SK-N-SH (cell line): ENCODE data around the gene COX14. TPM values are rescaled to one million over a fixed set of nuclear protein-coding genes. Genes with fewer than 3 reads are reported as not detected.

Source experiments
- CTCF ChIA-PET: fragments of 300-600, 350-600 bp; formaldehyde crosslinking; extraction: SDS; loops from one replicate; lab custom pipeline; 2021; lab: Yijun Ruan, JAX
- POLR2A ChIA-PET: fragments of 350-600 bp; sonication (Branson Sonifier 250); formaldehyde crosslinking; extraction: SDS; loops from one replicate; lab custom pipeline; 2020; ENCODE audit warnings: antibody characterized with exemption, inconsistent platforms; lab: Yijun Ruan, JAX
- DNase-seq: peaks from one replicate; pipeline ENCODE4 v3.0.0; 2012
- H2AFZ ChIP-seq: fragments of 200-600 bp; sonication (generic); 2 replicates; pipeline ENCODE4 v1.8.1; 2016; ENCODE audit warnings: antibody characterized with exemption, mild to moderate bottlenecking, low read depth
- H3F3A ChIP-seq: fragments of 200-600 bp; sonication (generic); replicated peaks from 2 replicates; pipeline ENCODE3; 2016; ENCODE audit warnings: antibody characterized with exemption, mild to moderate bottlenecking; ENCODE audit not compliant: insufficient read depth
- H3K27ac ChIP-seq, 2 experiments: fragments of 200-500 bp in 1 of 2; fragments of 200-600 bp in 1 of 2; sonication (Bioruptor generic) in 1 of 2; sonication (generic), shearing (Covaris generic) in 1 of 2; 2 replicates each; pipeline versions ENCODE4 v1.5.1 to v1.6.1; 2014 to 2016; ENCODE audit warnings: low read depth in 2 of 2, inconsistent platforms in 1 of 2, low read length in 1 of 2, mild to moderate bottlenecking in 1 of 2, mixed read lengths in 1 of 2
- H3K27me3 ChIP-seq: fragments of 200-600 bp; sonication (generic), shearing (Covaris generic); 2 replicates; pipeline ENCODE4 v1.6.1; 2016; ENCODE audit warnings: mixed run types; ENCODE audit not compliant: insufficient read depth
- H3K36me3 ChIP-seq, 2 experiments: fragments of 200-500 bp in 1 of 2; fragments of 200-600 bp in 1 of 2; sonication (Bioruptor generic) in 1 of 2; sonication (generic) in 1 of 2; replicated peaks in 1 of 2; 2 replicates each; pipeline versions ENCODE3 to v1.5.1; 2014 to 2016; ENCODE audit warnings: low read length in 1 of 2, mild to moderate bottlenecking in 1 of 2; ENCODE audit not compliant: insufficient read depth in 2 of 2, control insufficient read depth in 1 of 2
- H3K4me1 ChIP-seq, 2 experiments: fragments of 200-500 bp in 1 of 2; fragments of 200-600 bp in 1 of 2; sonication (Bioruptor generic) in 1 of 2; sonication (generic), shearing (Covaris generic) in 1 of 2; 2 replicates each; pipeline versions ENCODE4 v1.5.1 to v1.6.1; 2014 to 2016; ENCODE audit warnings: low read depth in 1 of 2, low read length in 1 of 2, mixed run types in 1 of 2; ENCODE audit not compliant: insufficient read depth in 2 of 2, control insufficient read depth in 1 of 2
- H3K4me2 ChIP-seq: fragments of 200-600 bp; sonication (generic), shearing (Covaris generic); 2 replicates; pipeline ENCODE4 v1.6.1; 2017; ENCODE audit warnings: mixed run types
- H3K4me3 ChIP-seq, 2 experiments: fragments of 200-500 bp in 1 of 2; fragments of 200-600 bp in 1 of 2; sonication (Bioruptor generic) in 1 of 2; sonication (generic), shearing (Covaris generic) in 1 of 2; 2 replicates each; pipeline versions ENCODE4 v1.5.1 to v1.8.1; 2014 to 2016; ENCODE audit warnings: low read depth in 2 of 2, inconsistent platforms in 1 of 2, low read length in 1 of 2, mild to moderate bottlenecking in 1 of 2, mixed read lengths in 1 of 2, moderate library complexity in 1 of 2
- H3K79me2 ChIP-seq: fragments of 200-600 bp; sonication (generic); 2 replicates; pipeline ENCODE4 v1.8.1; 2017; ENCODE audit warnings: mild to moderate bottlenecking; ENCODE audit not compliant: insufficient read depth
- H3K9ac ChIP-seq: fragments of 200-600 bp; sonication (generic); 2 replicates; pipeline ENCODE4 v1.6.1; 2017; ENCODE audit warnings: mixed run types
- H3K9me2 ChIP-seq: fragments of 200-600 bp; sonication (generic); 2 replicates; pipeline ENCODE4 v1.6.1; 2017; ENCODE audit warnings: mixed run types
- H3K9me3 ChIP-seq: fragments of 200-600 bp; sonication (generic); 2 replicates; pipeline ENCODE4 v1.6.1; 2017; ENCODE audit warnings: mixed run types, mild to moderate bottlenecking, moderate library complexity
- H4K20me1 ChIP-seq: fragments of 200-600 bp; sonication (generic); 2 replicates; pipeline ENCODE4 v1.6.1; 2017; ENCODE audit warnings: mild to moderate bottlenecking, mixed run types; ENCODE audit not compliant: insufficient read depth
- CHD2 ChIP-seq: fragments of 150-350 bp; IDR thresholded peaks from 2 replicates; pipeline ENCODE4 v1.6.1; 2018; ENCODE audit warnings: low read length; ENCODE audit not compliant: partially characterized antibody
- ELF1 ChIP-seq: IDR thresholded peaks from 2 replicates; pipeline ENCODE4 v1.4.0; 2012
- EZH2phosphoT487 ChIP-seq: fragments of 200-600 bp; sonication (generic); IDR thresholded peaks from 2 replicates; pipeline ENCODE4 v1.6.1; 2017; ENCODE audit warnings: low read depth, mixed run types, mild to moderate bottlenecking, antibody characterized with exemption, moderate library complexity, borderline replicate concordance
- FOSL2 ChIP-seq: IDR thresholded peaks from 2 replicates; pipeline ENCODE4 v1.4.0; 2012; ENCODE audit warnings: low read depth, mild to moderate bottlenecking, moderate library complexity, borderline replicate concordance
- GABPA ChIP-seq: IDR thresholded peaks from 2 replicates; pipeline ENCODE4 v1.4.0; 2012; ENCODE audit warnings: low read depth, mild to moderate bottlenecking
- GATA2 ChIP-seq: sonication (generic); formaldehyde crosslinking; IDR thresholded peaks from 2 replicates; pipeline ENCODE4 v1.5.0; 2020; ENCODE audit warnings: mild to moderate bottlenecking, missing genetic modification reagents
- IRF3 ChIP-seq: fragments of 150-350 bp; IDR thresholded peaks from 2 replicates; pipeline ENCODE4 v1.6.1; 2016; ENCODE audit warnings: mild to moderate bottlenecking, low read depth, low read length
- JUND ChIP-seq: IDR thresholded peaks from 2 replicates; pipeline ENCODE4 v1.4.0; 2012
- MAX ChIP-seq: IDR thresholded peaks from 2 replicates; pipeline ENCODE4 v1.4.0; 2012; ENCODE audit warnings: low read depth
- MEF2A ChIP-seq: IDR thresholded peaks from 2 replicates; pipeline ENCODE4 v1.4.0; 2012; ENCODE audit warnings: low read depth, borderline replicate concordance
- MXI1 ChIP-seq: IDR thresholded peaks from 2 replicates; pipeline ENCODE4 v1.6.1; 2012; ENCODE audit warnings: mild to moderate bottlenecking, low read depth, low read length, improper control_type of control experiment
- NRF1 ChIP-seq: IDR thresholded peaks from 2 replicates; pipeline ENCODE4 v1.6.1; 2012; ENCODE audit warnings: low read depth, mild to moderate bottlenecking, low read length
- POLR2AphosphoS5 ChIP-seq: IDR thresholded peaks from 2 replicates; pipeline ENCODE4 v1.6.1; 2012; ENCODE audit warnings: low read depth, low read length
- RAD21 ChIP-seq: IDR thresholded peaks from 2 replicates; pipeline ENCODE4 v1.6.1; 2012; ENCODE audit warnings: mild to moderate bottlenecking, low read length
- RFX5 ChIP-seq: IDR thresholded peaks from 2 replicates; pipeline ENCODE4 v1.6.1; 2012; ENCODE audit warnings: mild to moderate bottlenecking, improper control_type of control experiment, low read length
- RXRA ChIP-seq: IDR thresholded peaks from 2 replicates; pipeline ENCODE4 v1.4.0; 2012; ENCODE audit warnings: low read depth, mild to moderate bottlenecking, borderline replicate concordance
- SIN3A ChIP-seq: IDR thresholded peaks from 2 replicates; pipeline ENCODE4 v1.6.1; 2012; ENCODE audit warnings: low read depth, mild to moderate bottlenecking, low read length, moderate library complexity, borderline replicate concordance
- SMC3 ChIP-seq: IDR thresholded peaks from 2 replicates; pipeline ENCODE4 v1.6.1; 2012; ENCODE audit warnings: low read depth, low read length, improper control_type of control experiment
- TAF1 ChIP-seq: IDR thresholded peaks from 2 replicates; pipeline ENCODE4 v1.6.1; 2012; ENCODE audit warnings: low read depth, mild to moderate bottlenecking, low read length, moderate library complexity, borderline replicate concordance
- TCF12 ChIP-seq: IDR thresholded peaks from 2 replicates; pipeline ENCODE4 v1.4.0; 2012
- TEAD4 ChIP-seq: IDR thresholded peaks from 2 replicates; pipeline ENCODE4 v1.4.0; 2012; ENCODE audit warnings: mild to moderate bottlenecking, borderline replicate concordance; ENCODE audit not compliant: insufficient read depth
- YY1 ChIP-seq: IDR thresholded peaks from 2 replicates; pipeline ENCODE4 v1.4.0; 2012; ENCODE audit warnings: low read depth, mild to moderate bottlenecking
- ZBTB33 ChIP-seq: IDR thresholded peaks from 2 replicates; pipeline ENCODE4 v1.4.0; 2012; ENCODE audit warnings: low read depth, borderline replicate concordance
- WGBS: methylation state at CpG from one replicate; pipeline ENCODE4 v1.1.6; 2017; ENCODE audit warnings: low lambda C conversion rate; 5-methylcytosine and 5-hydroxymethylcytosine counted together
- polyA plus RNA-seq, 3 experiments: library from polyadenylated mRNA; depleted of rRNA; stranded (reverse); fragments of >200 nt; gene quantifications; 2 replicates each; pipeline ENCODE4 v1.2.3, GENCODE V29; 2012
- TF ChIP-seq, protein P1 (sequence below): IDR thresholded peaks from 2 replicates; pipeline ENCODE4 v1.4.0; 2012; ENCODE audit warnings: low read depth, borderline replicate concordance
- TF ChIP-seq, protein P2 (sequence below): fragments of 150-350 bp; IDR thresholded peaks from 2 replicates; pipeline ENCODE4 v1.6.1; 2017; ENCODE audit warnings: antibody characterized with exemption, low read length, low read depth, borderline replicate concordance
- TF ChIP-seq, protein P3 (sequence below): IDR thresholded peaks from 2 replicates; pipeline ENCODE4; 2012

Gene COX14
- polyA plus RNA-seq, 1 of the 3 experiments (the other 2 are of a cell fraction): 204 TPM

- under 1% methylated on average over 20 of the region's 70 CpGs for WGBS
- POLR2A ChIA-PET: interaction anchor here (0.8 to 1.9 kb wide), 9 partner anchors 21 to 150 kb away, joined by 3 to 27 read pairs (median 3); partner anchors contain the start of genes COX14 and GPD1
- CTCF ChIA-PET: interaction anchor here (0.6 to 3.7 kb wide), 17 partner anchors 9 to 200 kb away, joined by 3 to 24 read pairs (median 5); partner anchors contain the start of genes COX14, GPD1 and SMARCD1
Observed at GRCh38 chr12:50167049-50167828, 55.2 kb downstream of the COX14 start, which contains the start of gene CERS5. Gene CERS5, minus strand, starts transcription at chr12:50167369. Its CDS starts 72 bp downstream, at chr12:50167297.

More at GRCh38 chr12:50167049-50167828, 55.2 kb downstream of the COX14 start, which contains the start of gene CERS5:
- Histone ChIP-seq H3K36me3 (no peaks in the 10 kb centered on the region), H3K79me2 (peaks cover 48% of the 10 kb centered on the region), H3K4me1 (peaks cover 0 to 10% of the 10 kb centered on the region in 2 experiments; a peak in 1 of 4 replicates), H2AFZ (peak within 1 kb of the TSS; percentile 90), H3K27ac (peak within 1 kb of the TSS; percentile 71 to 90), H3K9ac (peak within 1 kb of the TSS; percentile 96), H3F3A (peaks cover 9% of the 10 kb centered on the region), H3K9me3 (no peaks in the 10 kb centered on the region), H3K4me3 (peak within 1 kb of the TSS; percentile 66 to 97), H3K4me2 (peak within 1 kb of the TSS; percentile 89), H3K9me2 (no peaks in the 10 kb centered on the region), H4K20me1 (peaks cover 3% of the 10 kb centered on the region; the same call in 1 of the 2 replicates), H3K27me3 (no peaks in the 10 kb centered on the region)
- DNase-seq: peak; percentile 99
- no peak for TF ChIP-seq JUND
- no peak for TF ChIP-seq RAD21
- TF ChIP-seq SIN3A: peak; percentile 44; the same call in 1 of the 2 replicates
- TF ChIP-seq, protein P1, sequence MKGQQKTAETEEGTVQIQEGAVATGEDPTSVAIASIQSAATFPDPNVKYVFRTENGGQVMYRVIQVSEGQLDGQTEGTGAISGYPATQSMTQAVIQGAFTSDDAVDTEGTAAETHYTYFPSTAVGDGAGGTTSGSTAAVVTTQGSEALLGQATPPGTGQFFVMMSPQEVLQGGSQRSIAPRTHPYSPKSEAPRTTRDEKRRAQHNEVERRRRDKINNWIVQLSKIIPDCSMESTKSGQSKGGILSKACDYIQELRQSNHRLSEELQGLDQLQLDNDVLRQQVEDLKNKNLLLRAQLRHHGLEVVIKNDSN: no peak
- TF ChIP-seq POLR2AphosphoS5: peak; percentile 66
- TF ChIP-seq, protein P2, sequence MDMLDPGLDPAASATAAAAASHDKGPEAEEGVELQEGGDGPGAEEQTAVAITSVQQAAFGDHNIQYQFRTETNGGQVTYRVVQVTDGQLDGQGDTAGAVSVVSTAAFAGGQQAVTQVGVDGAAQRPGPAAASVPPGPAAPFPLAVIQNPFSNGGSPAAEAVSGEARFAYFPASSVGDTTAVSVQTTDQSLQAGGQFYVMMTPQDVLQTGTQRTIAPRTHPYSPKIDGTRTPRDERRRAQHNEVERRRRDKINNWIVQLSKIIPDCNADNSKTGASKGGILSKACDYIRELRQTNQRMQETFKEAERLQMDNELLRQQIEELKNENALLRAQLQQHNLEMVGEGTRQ: no peak
- 0 out of 2 replicates have a peak, but pooled peaks have one; percentile 35 for TF ChIP-seq RFX5
- no peak for TF ChIP-seq TCF12
- no peak for TF ChIP-seq ZBTB33
- 0 out of 2 replicates have a peak, but pooled peaks have one; percentile 27 for TF ChIP-seq MAX
- TF ChIP-seq ELF1: no peak; the same call in 1 of the 2 replicates
- TF ChIP-seq EZH2phosphoT487: no peak
- TF ChIP-seq, protein P3, sequence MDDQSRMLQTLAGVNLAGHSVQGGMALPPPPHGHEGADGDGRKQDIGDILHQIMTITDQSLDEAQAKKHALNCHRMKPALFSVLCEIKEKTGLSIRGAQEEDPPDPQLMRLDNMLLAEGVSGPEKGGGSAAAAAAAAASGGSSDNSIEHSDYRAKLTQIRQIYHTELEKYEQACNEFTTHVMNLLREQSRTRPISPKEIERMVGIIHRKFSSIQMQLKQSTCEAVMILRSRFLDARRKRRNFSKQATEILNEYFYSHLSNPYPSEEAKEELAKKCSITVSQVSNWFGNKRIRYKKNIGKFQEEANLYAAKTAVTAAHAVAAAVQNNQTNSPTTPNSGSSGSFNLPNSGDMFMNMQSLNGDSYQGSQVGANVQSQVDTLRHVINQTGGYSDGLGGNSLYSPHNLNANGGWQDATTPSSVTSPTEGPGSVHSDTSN: no peak
- no peak for TF ChIP-seq SMC3
- TF ChIP-seq GATA2 (CRISPR knock-in tag): no peak
- TF ChIP-seq MXI1: peak; percentile 90; the same call in 1 of the 2 replicates
- no peak for TF ChIP-seq MEF2A
- TF ChIP-seq GABPA: peak; percentile 17
- peak; percentile 75; the same call in 1 of the 2 replicates for TF ChIP-seq TAF1
- peak; percentile 13 for TF ChIP-seq CHD2
- no peak for TF ChIP-seq RXRA
- TF ChIP-seq FOSL2: no peak
- TF ChIP-seq IRF3: no peak
- 0 out of 2 replicates have a peak, but pooled peaks have one; percentile 13 for TF ChIP-seq NRF1
- TF ChIP-seq YY1: peak; percentile 84
- no peak for TF ChIP-seq TEAD4
